Activated CD4-positive, alpha-beta memory T cell treated with anti-CD3 and anti-CD28 coated beads for 36 hours (primary cell): Measurements from ENCODE around the gene GMDS. TPM values are rescaled to one million over a fixed set of nuclear protein-coding genes. Genes with fewer than 3 reads are reported as not detected.

Experiments
- CTCF ChIA-PET: fragments of 350-600 bp; sonication (Branson Sonifier 250); formaldehyde crosslinking; loops from one replicate; lab custom pipeline; 2021; ENCODE audit warnings: antibody characterized with exemption, inconsistent platforms; lab: Charles Lee
- POLR2A ChIA-PET: fragments of 350-600 bp; sonication (Branson Sonifier 250); formaldehyde crosslinking; loops from one replicate; lab custom pipeline; 2021; ENCODE audit warnings: antibody characterized with exemption; lab: Charles Lee
- DNase-seq: peaks from one replicate; pipeline ENCODE4 v3.0.0-alpha.2; 2020
- H3K27ac Mint-ChIP-seq: one replicate; pipeline ENCODE4 v1.8.0; 2021; ENCODE audit warnings: mixed read lengths
- H3K27me3 Mint-ChIP-seq: one replicate; pipeline ENCODE4 v1.8.0; 2021; ENCODE audit warnings: mixed read lengths
- H3K36me3 Mint-ChIP-seq: one replicate; pipeline ENCODE4 v1.8.0; 2021; ENCODE audit warnings: mixed read lengths
- H3K4me1 Mint-ChIP-seq: one replicate; pipeline ENCODE4 v1.8.0; 2021; ENCODE audit warnings: low read depth, mixed read lengths
- H3K4me3 Mint-ChIP-seq: one replicate; pipeline ENCODE4 v1.8.0; 2021; ENCODE audit warnings: mild to moderate bottlenecking, mixed read lengths
- H3K9me3 Mint-ChIP-seq: one replicate; pipeline ENCODE4 v1.8.0; 2021; ENCODE audit warnings: mixed read lengths
- intact Hi-C: fragments of 100-400 bp; cut with micrococcal nuclease; formaldehyde crosslinking; loops from one replicate; pipeline ENCODE4 v1.15.1; 2023
- total RNA-seq, 2 experiments: library from RNA; stranded (reverse); gene quantifications; one replicate each; pipeline ENCODE4 v1.2.3, GENCODE V29; 2021

GMDS gene
- total RNA-seq, 2 experiments from 2014 or later: 34.7 to 36.4 TPM

- intact Hi-C loops: no loop called here
- Mint-ChIP-seq H3K27me3 (peaks cover 18% of the 10 kb centered on the region), H3K4me1 (no peaks in the 10 kb centered on the region), H3K9me3 (peaks cover 23% of the 10 kb centered on the region), H3K4me3 (no peak overlapping the region), H3K36me3 (peaks cover 7% of the 10 kb centered on the region), H3K27ac (no peak overlapping the region)
- POLR2A ChIA-PET: no interaction called here
- DNase-seq: no peak
- CTCF ChIA-PET: interaction anchor here (1.2 to 1.8 kb wide), 2 partner anchors 19 to 22 kb away, joined by 4 read pairs; no protein-coding TSS in a partner anchor
Observed at GRCh38 chr6:1574083-1574761, 671.2 kb downstream of the GMDS start.
